ENCODE results near the gene NIN. TPM values are rescaled to one million over a fixed set of nuclear protein-coding genes. Genes with fewer than 3 reads are reported as not detected.
A peak's percentile ranks its signal among the peaks of the same experiment; 100 is the strongest.

Gene NIN
- total and polyA plus RNA-seq, 5 donors from 2014 or later = 17.6 to 78.2 (median 24.0) TPM

GRCh38 chr14:50828721-50829488 lies 2.1 kb downstream of the NIN start:
- Mint-ChIP-seq H3K9me3 (no peaks in the 10 kb centered on the region), H3K36me3 (peaks cover 5% of the 10 kb centered on the region), H3K27ac (peak overlapping the region; percentile 77 to 87 (median 85)), H3K4me3 (peak overlapping the region; percentile 89 to 96 (median 94)), H3K4me1 (peaks cover 32 to 69% (median 58%) of the 10 kb centered on the region in 4 donors), H3K27me3 (peaks cover 5% of the 10 kb centered on the region)
- no peaks in the 10 kb centered on the region for H3K27me3 ChIP-seq (ENCODE audit: control insufficient read depth, insufficient read depth, low read length)
- ATAC-seq (ENCODE audit: low read depth in 2 of 2) (no peak), DNase-seq (no peak)
- H3K9me3 ChIP-seq (ENCODE audit: control insufficient read depth in 2 of 2, low read length in 2 of 2) = no peaks in the 10 kb centered on the region
- no peak overlapping the region for H3K27ac ChIP-seq (ENCODE audit: insufficient read depth, low read length, poor library complexity, severe bottlenecking)
- H3K36me3 ChIP-seq (ENCODE audit: control insufficient read depth, insufficient read depth, low read length) = no peaks in the 10 kb centered on the region
- H3K4me1 ChIP-seq (ENCODE audit: control insufficient read depth, insufficient read depth, low read length, poor library complexity, severe bottlenecking) = peaks cover 44% of the 10 kb centered on the region
- peak overlapping the region; percentile 84 for H3K4me3 ChIP-seq (ENCODE audit: low read depth, low read length)

GRCh38 chr14:50826681-50827080 lies 4.3 kb downstream of the NIN start:
- Histone ChIP-seq H3K9me3 (ENCODE audit: control insufficient read depth in 2 of 2, low read length in 2 of 2) (no peaks in the 10 kb centered on the region), H3K27ac (ENCODE audit: insufficient read depth, low read length, poor library complexity, severe bottlenecking) (no peak overlapping the region), H3K27me3 (ENCODE audit: control insufficient read depth, insufficient read depth, low read length) (no peaks in the 10 kb centered on the region), H3K4me3 (ENCODE audit: low read depth, low read length) (no peak overlapping the region), H3K36me3 (ENCODE audit: control insufficient read depth, insufficient read depth, low read length) (no peaks in the 10 kb centered on the region), H3K4me1 (ENCODE audit: control insufficient read depth, insufficient read depth, low read length, poor library complexity, severe bottlenecking) (peaks cover 62% of the 10 kb centered on the region)
- Mint-ChIP-seq H3K4me1 (peaks cover 38 to 83% (median 75%) of the 10 kb centered on the region in 4 donors), H3K36me3 (peaks cover 7% of the 10 kb centered on the region), H3K4me3 (peak overlapping the region in 2 of 4 donors; percentile 8 to 36), H3K9me3 (no peaks in the 10 kb centered on the region), H3K27ac (peak overlapping the region in 2 of 3 donors; percentile 10 to 81), H3K27me3 (peaks cover 2% of the 10 kb centered on the region)
- ATAC-seq (ENCODE audit: low read depth in 2 of 2) = no peak
- DNase-seq = no peak

- Histone ChIP-seq H3K36me3 (ENCODE audit: control insufficient read depth, insufficient read depth, low read length) (no peaks in the 10 kb centered on the region), H3K4me3 (ENCODE audit: low read depth, low read length) (no peak overlapping the region), H3K27ac (ENCODE audit: insufficient read depth, low read length, poor library complexity, severe bottlenecking) (peak overlapping the region; percentile 77), H3K4me1 (ENCODE audit: control insufficient read depth, insufficient read depth, low read length, poor library complexity, severe bottlenecking) (peaks cover 70% of the 10 kb centered on the region), H3K27me3 (ENCODE audit: control insufficient read depth, insufficient read depth, low read length) (no peaks in the 10 kb centered on the region), H3K9me3 (ENCODE audit: control insufficient read depth in 2 of 2, low read length in 2 of 2) (no peaks in the 10 kb centered on the region)
- H3K4me3 Mint-ChIP-seq = peak overlapping the region in 2 of 4 donors; percentile 59 to 71
- peaks cover 10% of the 10 kb centered on the region for H3K36me3 Mint-ChIP-seq
- H3K27me3 Mint-ChIP-seq = no peaks in the 10 kb centered on the region
- DNase-seq = no peak
- H3K4me1 Mint-ChIP-seq = peaks cover 44 to 91% (median 83%) of the 10 kb centered on the region in 4 donors
- H3K27ac Mint-ChIP-seq = peak overlapping the region; percentile 35 to 94 (median 91)
- H3K9me3 Mint-ChIP-seq = no peaks in the 10 kb centered on the region
- ATAC-seq (ENCODE audit: low read depth in 2 of 2) = no peak
Observed at GRCh38 chr14:50825307-50825706, 5.7 kb downstream of the NIN start.

- no peaks in the 10 kb centered on the region for H3K36me3 ChIP-seq (ENCODE audit: control insufficient read depth, insufficient read depth, low read length)
- peak overlapping the region; percentile 77 for H3K27ac ChIP-seq (ENCODE audit: insufficient read depth, low read length, poor library complexity, severe bottlenecking)
- Mint-ChIP-seq H3K27ac (peak overlapping the region; percentile 91 to 97 (median 94)), H3K4me3 (peak overlapping the region; percentile 71 to 81 (median 74)), H3K27me3 (no peaks in the 10 kb centered on the region), H3K36me3 (peaks cover 15% of the 10 kb centered on the region), H3K4me1 (peaks cover 48 to 93% (median 85%) of the 10 kb centered on the region in 4 donors), H3K9me3 (no peaks in the 10 kb centered on the region)
- peaks cover 61% of the 10 kb centered on the region for H3K4me1 ChIP-seq (ENCODE audit: control insufficient read depth, insufficient read depth, low read length, poor library complexity, severe bottlenecking)
- ATAC-seq (ENCODE audit: low read depth in 2 of 2) (peak; percentile 22 to 28), DNase-seq (peak in 2 of 3 donors; percentile 39 to 44)
- H3K4me3 ChIP-seq (ENCODE audit: low read depth, low read length) = peak overlapping the region; percentile 78
- no peaks in the 10 kb centered on the region for H3K9me3 ChIP-seq (ENCODE audit: control insufficient read depth in 2 of 2, low read length in 2 of 2)
- H3K27me3 ChIP-seq (ENCODE audit: control insufficient read depth, insufficient read depth, low read length) = no peaks in the 10 kb centered on the region
Observed at GRCh38 chr14:50823762-50824636, 7.0 kb downstream of the NIN start.

- peak in 2 of 3 donors; percentile 22 to 26 for DNase-seq
- H3K9me3 Mint-ChIP-seq = no peaks in the 10 kb centered on the region
Observed at GRCh38 chr14:50823051-50823761, 7.8 kb downstream of the NIN start.

GRCh38 chr14:50822501-50823042 lies 8.4 kb downstream of the NIN start:
- peaks cover 53% of the 10 kb centered on the region for H3K4me1 ChIP-seq (ENCODE audit: control insufficient read depth, insufficient read depth, low read length, poor library complexity, severe bottlenecking)
- DNase-seq = peak in 1 of 3 donors; percentile 11
- peak overlapping the region; percentile 91 to 97 (median 94) for H3K27ac Mint-ChIP-seq
- peak overlapping the region; percentile 71 to 81 (median 74) for H3K4me3 Mint-ChIP-seq
- no peaks in the 10 kb centered on the region for H3K9me3 ChIP-seq (ENCODE audit: control insufficient read depth in 2 of 2, low read length in 2 of 2)
- H3K27ac ChIP-seq (ENCODE audit: insufficient read depth, low read length, poor library complexity, severe bottlenecking) = peak overlapping the region; percentile 77
- H3K36me3 Mint-ChIP-seq = peaks cover 14% of the 10 kb centered on the region
- H3K9me3 Mint-ChIP-seq = no peaks in the 10 kb centered on the region
- H3K36me3 ChIP-seq (ENCODE audit: control insufficient read depth, insufficient read depth, low read length) = no peaks in the 10 kb centered on the region
- ATAC-seq (ENCODE audit: low read depth in 2 of 2) = peak; percentile 52 to 63
- H3K4me1 Mint-ChIP-seq = peaks cover 38 to 89% (median 77%) of the 10 kb centered on the region in 4 donors
- no peaks in the 10 kb centered on the region for H3K27me3 Mint-ChIP-seq
- H3K27me3 ChIP-seq (ENCODE audit: control insufficient read depth, insufficient read depth, low read length) = no peaks in the 10 kb centered on the region
- peak overlapping the region; percentile 78 for H3K4me3 ChIP-seq (ENCODE audit: low read depth, low read length)

More at GRCh38 chr14:50823051-50823761, 7.8 kb downstream of the NIN start:
- peak overlapping the region; percentile 77 for H3K27ac ChIP-seq (ENCODE audit: insufficient read depth, low read length, poor library complexity, severe bottlenecking)
- Mint-ChIP-seq H3K27ac (peak overlapping the region; percentile 91 to 97 (median 94)), H3K4me3 (peak overlapping the region; percentile 71 to 81 (median 74)), H3K4me1 (peaks cover 40 to 90% (median 80%) of the 10 kb centered on the region in 4 donors), H3K27me3 (no peaks in the 10 kb centered on the region), H3K36me3 (peaks cover 16% of the 10 kb centered on the region)
- no peak for ATAC-seq (ENCODE audit: low read depth in 2 of 2)
- H3K9me3 ChIP-seq (ENCODE audit: control insufficient read depth in 2 of 2, low read length in 2 of 2) = no peaks in the 10 kb centered on the region
- H3K36me3 ChIP-seq (ENCODE audit: control insufficient read depth, insufficient read depth, low read length) = no peaks in the 10 kb centered on the region
- peak overlapping the region; percentile 78 for H3K4me3 ChIP-seq (ENCODE audit: low read depth, low read length)
- no peaks in the 10 kb centered on the region for H3K27me3 ChIP-seq (ENCODE audit: control insufficient read depth, insufficient read depth, low read length)
- H3K4me1 ChIP-seq (ENCODE audit: control insufficient read depth, insufficient read depth, low read length, poor library complexity, severe bottlenecking) = peaks cover 56% of the 10 kb centered on the region
